Retina (tissue), 1 donor: Measurements from ENCODE around the gene TMEM176A.

Source experiments
- DNase-seq: peaks from one replicate; pipeline ENCODE4 v3.0.0-alpha.2; 2016

The TMEM176A gene

GRCh38 chr7:150849204-150849775 is 48.7 kb downstream of the TMEM176A start:
- DNase-seq, result no peak

- no peak for DNase-seq
Measured at GRCh38 chr7:150850273-150850672, 49.7 kb downstream of the TMEM176A start.

- DNase-seq, result no peak
Measured at GRCh38 chr7:150851492-150852370, 51.2 kb downstream of the TMEM176A start.

- no peak for DNase-seq
Measured at GRCh38 chr7:150852371-150852905, 51.9 kb downstream of the TMEM176A start, which contains the start of gene AOC1. AOC1 (plus strand) TSS chr7:150852517; CDS start chr7:150856471, 3,954 bp downstream.

GRCh38 chr7:150854066-150855000 is 53.8 kb downstream of the TMEM176A start:
- no peak for DNase-seq
